HT1080 (cell line): ENCODE measurements around the gene PCIF1. TPM values are rescaled to one million over a fixed set of nuclear protein-coding genes. Genes with fewer than 3 reads are reported as not detected.
A peak's percentile ranks its signal among the peaks of the same experiment; 100 is the strongest.

Experiments used
- DNase-seq: peaks from one replicate; pipeline ENCODE4 v3.0.0-alpha.2; 2015; ENCODE audit warnings: low read depth
- total RNA-seq: library from RNA; depleted of rRNA; stranded (reverse); fragments of >200 nt; shearing (Covaris generic); gene quantifications from 2 replicates; pipeline ENCODE4 v1.2.3, GENCODE V29; 2014

The PCIF1 gene
- total RNA-seq, 1 experiment from 2014 or later, result 17.7 TPM

GRCh38 chr20:45904583-45905504 is 29.6 kb upstream of the PCIF1 start:
- no peak for DNase-seq

DNA sequence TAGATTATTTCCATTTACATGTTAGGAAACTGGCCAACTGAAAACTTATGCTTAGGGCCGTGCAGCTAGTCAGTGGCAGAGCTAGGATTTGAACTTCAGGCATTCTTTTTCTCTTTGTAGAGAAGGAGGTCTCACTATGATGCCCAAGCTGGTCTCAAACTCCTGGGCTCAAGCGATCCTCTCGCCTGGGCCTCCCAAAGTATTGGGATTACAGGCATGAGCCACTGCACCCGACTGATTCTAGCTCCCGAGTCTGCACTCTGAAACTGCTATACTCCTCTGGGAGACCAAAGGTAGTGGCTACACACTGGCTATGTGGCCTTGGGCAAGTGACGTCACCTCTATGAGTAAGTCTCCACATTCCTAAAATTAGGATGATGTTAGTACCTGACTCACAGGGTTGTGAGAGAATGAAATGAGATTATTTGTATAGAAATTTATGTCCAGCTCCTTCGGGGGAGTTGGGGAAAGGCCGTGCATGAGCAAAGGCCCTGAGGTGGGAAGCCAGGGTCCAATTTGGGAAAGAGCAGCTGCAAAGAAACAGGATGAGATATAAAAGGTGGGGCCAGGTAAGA is 28.9 kb upstream of the PCIF1 start:
- DNase-seq, result peak; percentile 79

GRCh38 chr20:45907219-45907948 is 27.1 kb upstream of the PCIF1 start:
- DNase-seq, result no peak

GRCh38 chr20:45908084-45908483 is 26.4 kb upstream of the PCIF1 start:
- no peak for DNase-seq

- DNase-seq, result no peak
These were observed 25.1 kb upstream of the PCIF1 start for GRCh38 chr20:45909336-45909808.

DNA sequence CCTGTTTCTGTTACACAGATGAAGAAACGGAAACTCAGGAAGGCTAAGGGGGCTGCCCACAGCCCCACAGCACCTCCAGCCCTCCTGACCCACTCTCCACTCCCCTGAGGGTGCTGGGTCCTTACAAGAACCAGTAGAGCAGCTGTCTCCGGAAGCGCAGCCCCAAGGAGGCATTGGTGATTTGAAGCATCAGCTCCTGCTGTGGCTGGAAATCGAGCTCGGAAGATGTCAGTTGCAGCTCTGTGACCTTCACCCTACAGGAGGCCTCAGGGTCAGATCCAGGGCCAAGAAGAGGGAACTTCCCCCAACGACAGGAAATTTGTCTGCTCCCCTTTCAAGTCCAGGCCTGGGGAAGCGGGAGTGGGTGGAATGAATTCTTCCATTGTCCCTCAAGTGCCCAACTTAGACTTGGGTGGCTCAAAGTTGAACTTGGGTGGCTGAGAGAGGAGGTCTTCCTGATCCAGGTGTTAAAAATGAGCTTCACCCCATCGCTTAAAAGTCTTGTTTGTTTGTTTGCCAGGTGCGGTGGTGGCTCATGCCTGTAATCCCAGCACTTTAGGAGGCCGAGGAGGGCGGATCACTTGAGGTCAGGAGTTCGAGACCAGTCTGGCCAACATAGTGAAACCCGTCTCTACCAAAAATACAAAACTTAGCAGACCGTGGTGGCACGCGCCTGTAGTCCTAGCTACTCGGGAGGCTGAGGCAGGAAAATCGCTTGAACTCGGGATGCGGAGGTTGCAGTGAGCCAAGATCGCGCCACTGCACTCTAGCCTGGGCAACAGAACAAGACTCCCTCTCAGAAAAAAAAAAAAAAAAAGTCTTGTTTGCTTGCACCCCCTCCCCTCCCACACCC is 24.4 kb upstream of the PCIF1 start:
- DNase-seq, result no peak

DNA sequence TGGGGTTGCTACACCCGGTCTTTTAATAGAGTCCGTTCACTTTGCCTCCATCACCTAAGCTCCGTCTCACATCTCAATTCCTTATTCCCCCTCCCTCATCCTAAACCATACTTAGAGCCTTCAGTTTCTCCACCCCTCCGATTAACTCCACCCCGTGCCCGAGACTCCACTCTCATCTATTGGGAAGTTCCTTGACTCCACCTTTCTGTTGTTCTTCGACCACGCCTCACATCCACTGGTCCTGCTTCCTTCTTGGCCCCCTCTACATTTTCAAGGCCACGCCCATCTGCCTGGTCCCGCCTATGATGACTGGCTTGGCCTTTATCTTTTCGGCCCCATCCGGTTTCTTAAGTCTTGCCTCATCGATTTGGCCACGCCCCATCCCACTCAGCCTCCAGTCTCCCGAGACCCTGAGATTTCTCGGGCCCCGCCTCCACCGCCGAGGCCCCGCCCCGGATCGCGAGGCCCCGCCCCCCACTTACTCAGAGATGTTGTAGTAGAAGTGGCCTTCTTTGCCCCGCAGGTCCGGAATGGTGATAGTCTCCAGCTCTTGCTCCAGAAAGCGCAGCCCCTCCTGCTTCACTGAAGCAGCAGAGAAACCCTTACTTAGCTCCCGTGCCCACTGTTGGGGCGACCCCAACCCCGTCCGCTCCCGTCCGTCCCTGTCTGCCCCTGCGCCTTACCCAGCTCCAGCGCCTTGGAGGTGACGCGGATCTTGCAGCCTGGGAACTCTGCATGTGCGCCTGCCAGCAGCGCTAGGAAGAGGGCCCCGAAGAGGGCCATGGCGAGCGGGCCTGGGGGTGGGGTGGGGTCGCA is 23.6 kb upstream of the PCIF1 start:
- peak; percentile 85 for DNase-seq

DNA sequence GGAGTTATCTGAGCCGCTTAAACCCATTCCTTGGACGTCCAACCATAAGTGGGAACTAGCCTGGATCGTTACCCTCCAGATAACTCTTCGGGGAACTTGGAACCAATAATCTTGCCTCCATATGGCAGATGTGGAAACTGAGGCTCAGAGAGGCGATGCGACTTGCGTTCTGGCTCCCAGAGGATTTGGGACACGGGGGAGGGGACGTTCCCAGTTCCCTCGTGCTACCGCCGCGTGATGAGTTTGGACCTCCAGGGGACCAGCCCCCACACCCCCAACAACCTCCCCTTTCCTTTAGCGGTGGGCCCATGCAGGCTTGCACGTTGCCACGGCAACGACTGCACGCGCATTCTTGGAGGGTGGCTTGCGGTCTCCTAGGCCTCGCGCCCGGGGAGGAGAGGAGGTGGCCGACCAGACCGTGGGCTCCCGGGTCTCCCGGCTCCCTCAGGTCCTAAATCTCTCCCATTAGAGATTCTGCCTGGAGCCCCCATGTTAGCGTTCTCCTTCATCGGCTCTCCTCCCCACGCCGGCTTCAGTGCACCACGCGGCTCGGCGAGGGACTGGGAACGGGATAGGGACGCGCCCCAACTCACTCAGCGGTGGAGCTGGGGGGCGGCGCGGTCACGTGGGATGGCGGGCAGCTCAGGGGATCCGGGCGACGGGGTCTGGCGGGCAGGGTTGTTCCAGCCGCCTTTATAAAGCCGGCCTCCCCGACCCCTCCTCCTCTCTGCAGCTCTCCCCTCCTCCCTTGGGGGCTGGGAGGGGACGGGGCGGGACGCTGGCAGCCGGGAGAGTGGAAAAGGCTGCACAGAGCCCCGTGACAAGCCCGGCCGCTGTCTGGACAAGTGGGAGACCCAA is 22.8 kb upstream of the PCIF1 start, which contains the start of gene PLTP:
TSS of gene PLTP (minus strand) at position 670 of the 858 bp plus-strand sequence. CDS start 703 bp downstream, outside the sequence.
- no peak for DNase-seq

GRCh38 chr20:45912344-45912682 is 22.2 kb upstream of the PCIF1 start:
- DNase-seq, result no peak

- DNase-seq, result no peak
These were observed 21.4 kb upstream of the PCIF1 start for GRCh38 chr20:45913116-45913515.

- no peak for DNase-seq
These were observed 16.7 kb upstream of the PCIF1 start for GRCh38 chr20:45917790-45918141.

GRCh38 chr20:45918182-45918737 is 16.2 kb upstream of the PCIF1 start:
- no peak for DNase-seq

DNA sequence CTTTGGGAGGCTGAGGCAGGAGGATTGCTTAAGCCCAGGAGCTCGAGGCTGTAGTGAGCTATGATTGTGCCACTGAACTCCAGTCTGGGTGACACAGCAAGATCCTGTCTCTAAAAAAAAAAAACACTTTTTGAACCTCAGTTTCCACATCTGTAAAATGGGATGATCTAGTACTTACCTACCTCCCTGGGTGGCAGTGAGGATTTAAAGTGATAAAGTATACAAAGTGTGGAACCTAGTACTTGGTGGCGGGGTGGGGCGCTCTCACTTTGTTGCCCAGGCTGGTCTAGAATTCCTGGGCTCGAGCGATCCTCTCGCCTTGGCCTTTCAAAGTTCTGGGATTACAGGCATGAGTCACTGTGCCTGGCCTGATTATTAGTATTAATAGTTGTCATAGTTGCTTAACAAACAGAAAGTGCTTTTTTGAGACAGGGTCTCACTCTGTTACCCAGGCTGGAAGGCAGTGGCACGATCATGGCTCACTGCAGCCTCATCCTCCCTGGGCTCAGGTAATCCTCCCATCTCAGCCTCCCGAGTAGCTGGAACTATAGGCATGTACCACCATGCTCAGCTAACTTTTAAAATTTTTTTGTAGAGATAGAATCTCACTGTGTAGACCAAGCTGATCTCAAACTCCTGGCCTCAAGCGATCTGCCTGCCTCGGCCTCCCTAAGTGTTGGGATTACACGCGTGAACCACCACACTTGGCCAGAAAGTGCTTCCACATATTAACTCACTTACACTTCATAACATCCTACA is 15.5 kb upstream of the PCIF1 start:
- DNase-seq, result no peak

DNA sequence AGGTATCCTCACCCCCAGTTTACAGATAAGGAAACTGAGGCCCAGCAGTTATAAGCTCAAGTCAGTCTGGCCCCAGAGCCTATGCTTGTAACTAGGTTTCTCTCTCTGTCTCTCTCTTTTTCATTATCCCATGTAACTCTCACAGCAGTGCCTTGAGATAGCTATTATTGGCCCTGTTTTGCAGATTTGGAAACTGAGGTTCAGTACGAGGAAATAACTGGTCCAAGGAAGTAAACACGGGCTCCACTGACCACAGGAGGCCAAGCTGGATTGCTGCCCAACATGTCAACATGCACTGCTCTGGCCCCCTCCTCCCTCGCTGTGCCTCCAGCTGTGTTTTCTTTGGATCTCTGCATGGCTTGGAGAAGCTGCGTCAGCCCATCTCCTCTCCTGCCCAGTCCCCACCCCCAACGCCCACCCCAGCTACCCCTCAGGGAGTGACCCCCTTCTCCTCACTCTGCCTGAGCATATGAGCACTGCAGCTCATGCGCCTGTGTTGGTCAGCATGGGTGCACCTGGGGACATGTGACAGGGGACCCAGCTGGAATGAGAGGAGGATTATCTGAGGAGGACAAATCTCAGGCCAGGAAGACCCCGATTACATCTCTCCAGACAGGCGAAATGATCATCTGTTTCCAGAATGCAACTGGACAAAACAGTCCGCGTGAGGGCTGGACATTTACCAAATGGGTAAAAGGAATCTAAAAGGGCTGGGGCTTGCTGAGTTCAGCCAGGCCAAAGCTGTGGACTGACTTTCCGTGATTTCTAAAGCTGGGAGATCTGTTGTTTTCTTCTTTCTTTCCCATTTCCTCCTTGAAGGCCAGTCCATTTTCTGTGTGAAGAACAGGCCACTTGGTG is 14.7 kb upstream of the PCIF1 start:
- DNase-seq, result no peak

DNA sequence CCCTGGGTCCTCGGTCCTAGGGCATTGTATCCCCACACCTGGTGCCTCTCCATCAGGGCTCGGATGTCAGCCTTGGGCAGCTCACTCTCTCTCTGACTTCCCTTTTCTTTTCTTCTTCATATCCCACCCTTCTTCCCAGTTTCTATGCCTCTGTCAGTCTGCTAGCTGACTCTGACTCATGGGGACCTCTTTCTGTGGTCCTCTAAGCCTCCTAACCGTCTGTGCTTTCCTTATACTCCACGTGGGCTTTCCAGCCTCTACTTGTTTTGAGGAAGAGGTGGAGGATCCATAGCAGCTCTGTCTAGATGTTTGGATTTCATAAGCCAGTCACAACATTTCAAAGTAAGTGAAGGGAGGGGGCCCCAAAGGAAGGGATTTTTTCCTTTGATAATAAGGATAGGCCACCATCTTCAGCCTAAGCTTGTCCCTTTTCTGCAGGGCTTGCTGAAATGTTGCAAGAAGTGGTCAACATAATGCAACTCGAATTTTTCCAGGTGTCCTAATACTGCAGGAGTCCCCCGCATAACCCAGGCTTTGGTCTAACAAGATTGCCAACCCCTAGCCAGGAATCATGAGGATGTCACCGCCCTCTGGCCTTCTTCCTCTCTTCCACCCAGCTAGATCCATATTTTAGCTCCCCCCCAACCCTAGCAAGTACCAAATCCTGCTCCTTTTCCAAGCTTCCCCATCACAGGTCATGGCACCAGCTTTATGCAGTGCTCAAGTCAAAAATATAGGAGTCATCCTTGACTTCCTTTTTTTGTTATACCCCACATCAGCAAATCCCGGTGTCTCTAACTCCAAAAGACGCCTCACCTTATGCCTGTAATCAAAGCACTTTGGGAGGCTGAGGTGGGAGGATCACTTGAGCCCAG is 13.8 kb upstream of the PCIF1 start:
- no peak for DNase-seq
